Endothelial cell of hepatic sinusoid (primary cell): ENCODE measurements around the gene SPACA5.
"Not testable (repeated sequence)": the region's sequence is repeated elsewhere in the genome, so short reads cannot be mapped to it uniquely, and the experiment has no call there.

Experiments used
- in situ Hi-C: cut with HindIII; loops from 2 replicates; pipeline ENCODE4 v1.10.0; 2017; ENCODE audit warnings: low sequenced_read_pairs

The SPACA5 gene

DNA sequence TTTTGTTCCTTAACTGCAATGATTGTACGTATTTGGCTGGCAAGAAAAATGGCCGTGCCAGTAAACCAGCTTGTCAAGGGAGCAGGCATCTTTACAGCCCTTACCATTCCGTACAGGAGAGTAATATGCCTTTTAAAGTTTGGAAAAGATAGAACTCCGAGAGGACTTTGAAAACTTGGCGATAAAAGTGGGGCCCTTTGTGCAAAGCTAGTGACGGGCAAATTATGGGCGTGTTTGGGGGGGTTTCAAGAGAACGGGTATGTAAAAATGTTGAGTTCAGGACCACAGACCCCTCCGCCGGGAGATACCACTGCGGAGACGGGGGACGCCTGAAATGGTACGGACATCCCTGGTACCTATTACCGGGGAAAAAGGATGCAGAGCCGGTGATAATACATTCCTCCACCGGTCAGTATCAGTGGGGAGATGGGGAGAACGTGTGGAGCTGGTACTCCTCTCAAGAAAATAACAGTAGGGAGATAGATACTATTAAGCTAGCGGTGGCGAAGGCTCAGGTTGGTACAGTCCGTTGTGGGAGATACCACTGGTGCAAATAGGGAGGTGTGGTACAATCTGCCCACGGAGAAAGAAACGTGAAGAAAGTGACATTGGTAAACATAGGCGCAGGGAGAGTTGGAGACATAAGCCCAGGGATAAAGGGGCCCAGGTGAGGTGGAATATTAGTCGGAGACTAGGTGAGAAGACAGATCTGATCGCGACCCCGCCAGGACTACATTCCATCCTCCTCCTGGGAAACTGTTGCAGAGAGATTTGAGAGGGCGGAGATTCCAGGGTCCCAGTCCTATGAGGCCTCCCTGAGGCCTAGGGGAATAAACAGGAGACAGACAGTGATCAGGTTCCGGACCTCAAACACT is 14.5 kb downstream of the SPACA5 start:
- in situ Hi-C loops = no loop called here

DNA sequence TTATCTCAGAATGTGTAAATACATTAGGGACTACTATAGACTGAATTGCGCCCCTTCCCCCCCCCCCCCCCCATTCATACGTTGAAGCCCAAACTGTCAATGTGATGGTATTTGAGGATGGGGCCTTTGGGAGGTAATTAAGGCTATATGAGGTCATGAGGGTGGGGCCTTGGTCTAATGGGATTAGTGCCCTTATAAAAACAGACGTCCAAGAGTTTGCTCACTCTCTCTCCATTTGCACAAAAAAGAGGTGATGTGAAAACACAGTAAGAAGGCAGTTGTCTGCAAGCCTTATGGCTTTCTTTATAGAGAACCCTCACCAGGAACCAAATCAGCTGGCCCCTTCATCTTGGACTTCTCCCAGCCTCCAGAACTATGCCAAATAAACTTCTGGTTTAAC is 15.3 kb downstream of the SPACA5 start:
- in situ Hi-C loops = no loop called here

DNA sequence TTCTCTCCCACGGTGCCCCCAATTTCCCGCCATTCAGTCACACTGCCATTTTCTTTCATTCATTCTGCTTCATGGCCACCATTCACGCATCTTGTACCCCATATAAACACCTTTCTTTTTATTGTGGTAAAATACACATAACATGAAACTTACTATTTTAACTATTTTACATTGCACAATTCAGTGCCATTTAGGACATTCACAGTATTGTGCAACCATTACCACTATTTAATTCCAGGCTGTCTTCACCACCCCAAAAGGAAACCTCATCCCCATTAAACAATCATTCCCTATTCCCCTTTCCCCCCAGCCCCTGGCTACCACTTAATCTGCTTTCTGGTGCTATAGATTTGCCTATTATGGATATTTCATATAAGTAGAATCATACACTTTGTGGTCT is 15.9 kb downstream of the SPACA5 start:
- in situ Hi-C loops = no loop called here

DNA sequence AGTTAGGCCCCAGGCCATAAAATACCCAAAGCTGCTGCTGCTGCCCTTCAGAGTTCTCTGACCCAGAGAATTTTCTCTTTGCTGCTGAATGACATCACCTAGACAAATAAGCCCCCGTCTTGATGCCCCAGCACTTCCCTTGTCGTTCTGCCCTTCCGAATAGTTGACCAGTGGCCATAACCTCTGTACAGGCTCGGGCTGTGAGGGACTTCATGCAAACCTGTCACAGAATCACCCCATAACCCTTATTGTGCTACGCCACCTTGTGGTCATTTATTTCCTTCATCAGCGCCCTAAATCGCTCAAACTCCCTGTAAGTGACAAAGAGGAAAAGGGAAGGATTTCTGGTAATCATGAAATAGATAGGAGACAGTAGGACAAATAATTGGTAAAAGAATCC is 18.8 kb downstream of the SPACA5 start:
- in situ Hi-C loops = no loop called here

DNA sequence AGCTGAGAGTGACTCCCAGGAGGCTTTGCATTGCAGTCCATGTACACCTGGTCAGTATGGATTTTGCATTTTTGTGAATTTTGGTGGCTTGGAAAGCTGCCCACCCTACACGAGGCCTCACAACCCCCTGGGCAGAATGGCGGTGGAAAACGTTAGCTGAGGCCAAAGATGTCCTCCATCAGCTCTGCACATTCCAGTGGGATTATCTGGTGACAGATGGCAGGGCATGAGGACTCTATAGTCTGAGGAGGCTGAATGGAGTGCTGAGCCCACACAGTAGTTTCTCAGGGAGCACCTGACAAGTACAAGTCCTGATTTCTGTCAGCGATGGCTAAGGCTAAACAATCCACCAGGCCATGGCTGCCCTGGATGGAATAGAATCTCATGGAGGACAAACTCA is 20.8 kb downstream of the SPACA5 start:
- in situ Hi-C loops = not testable (repeated sequence)

DNA sequence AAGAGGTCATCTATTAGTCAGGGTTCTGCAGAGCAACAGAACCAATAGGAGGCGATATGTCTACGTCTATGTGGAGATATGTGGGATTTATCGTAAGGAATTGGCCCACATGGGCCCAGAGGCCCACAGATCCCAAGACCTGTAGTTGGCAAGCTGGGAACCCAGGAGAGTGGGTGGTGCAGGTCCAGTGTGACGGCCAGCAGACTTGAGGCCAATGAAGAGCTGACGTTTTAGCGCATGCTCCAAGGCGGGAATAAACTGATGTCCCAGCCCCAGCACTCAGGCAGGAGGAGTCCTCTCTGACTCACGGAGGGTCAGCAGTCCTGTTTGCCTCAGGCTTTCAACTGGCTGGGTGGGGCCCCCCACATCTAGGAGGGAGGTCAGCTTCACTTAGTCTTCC is 21.3 kb downstream of the SPACA5 start:
- in situ Hi-C loops = no loop called here

DNA sequence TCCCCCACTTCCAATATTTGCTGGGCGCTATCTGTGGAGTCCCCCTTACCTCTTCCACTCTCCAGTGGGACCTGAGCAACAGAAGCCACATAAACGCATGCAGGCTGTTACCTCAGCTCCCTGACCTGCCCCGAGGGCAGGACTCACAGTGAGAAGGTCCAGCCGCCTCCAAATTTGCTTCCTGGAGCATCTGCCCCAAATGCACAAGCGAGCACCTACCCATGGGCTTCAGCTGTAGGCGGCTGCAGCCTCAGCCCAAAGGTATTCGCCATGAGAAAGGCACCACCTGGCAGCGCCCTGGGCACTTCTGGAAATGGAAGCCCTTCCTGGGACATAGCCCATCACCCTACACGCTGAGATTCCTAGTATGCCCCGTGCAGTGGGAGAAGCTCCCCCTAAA is 23.4 kb downstream of the SPACA5 start:
- in situ Hi-C loops = no loop called here

DNA sequence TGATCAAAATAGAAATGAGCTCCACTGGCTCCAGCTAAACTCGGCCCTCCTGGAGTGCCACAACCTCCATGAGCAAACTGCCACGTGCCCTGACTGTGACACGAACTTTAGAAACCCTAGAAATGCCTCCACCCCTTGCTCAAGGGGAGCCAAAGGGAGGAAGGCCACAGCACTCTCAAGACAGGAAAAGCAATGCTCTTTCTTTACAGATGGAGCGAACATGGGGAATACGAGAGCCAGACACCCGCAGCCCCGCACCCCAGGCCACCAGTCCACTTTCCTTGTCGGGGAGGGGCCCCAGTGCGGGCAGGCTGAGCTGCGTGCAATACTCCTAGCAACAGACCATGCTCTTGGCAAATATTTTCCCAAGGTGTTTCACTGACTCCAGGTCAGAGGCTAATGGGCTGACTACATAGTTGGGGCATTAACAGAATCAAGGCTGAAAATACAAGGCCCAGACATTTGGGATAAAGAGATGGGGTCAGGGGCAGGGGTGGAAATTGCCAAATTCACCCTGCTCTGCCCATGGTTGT is 23.9 kb downstream of the SPACA5 start:
- in situ Hi-C loops = not testable (repeated sequence)

DNA sequence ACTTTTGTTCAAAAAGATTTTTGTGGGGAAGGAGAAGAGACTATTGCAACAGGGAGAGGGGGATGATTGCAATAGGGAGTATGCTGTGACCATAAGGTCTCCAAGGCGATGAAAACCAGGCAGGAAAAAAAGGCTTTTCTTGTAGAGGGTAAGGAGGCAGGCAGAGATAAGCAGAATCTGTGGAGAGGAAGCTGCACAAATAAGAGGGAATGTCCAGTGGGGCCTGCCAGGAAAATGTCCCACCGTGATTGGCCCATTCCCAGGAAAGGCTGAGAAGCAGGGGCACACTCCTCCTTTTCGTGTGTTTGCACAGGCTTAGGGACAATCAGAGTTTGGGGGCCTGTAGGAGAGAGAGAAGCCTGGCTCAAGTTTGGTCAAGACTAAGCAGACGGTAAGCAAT is 29.1 kb downstream of the SPACA5 start:
- in situ Hi-C loops = no loop called here

DNA sequence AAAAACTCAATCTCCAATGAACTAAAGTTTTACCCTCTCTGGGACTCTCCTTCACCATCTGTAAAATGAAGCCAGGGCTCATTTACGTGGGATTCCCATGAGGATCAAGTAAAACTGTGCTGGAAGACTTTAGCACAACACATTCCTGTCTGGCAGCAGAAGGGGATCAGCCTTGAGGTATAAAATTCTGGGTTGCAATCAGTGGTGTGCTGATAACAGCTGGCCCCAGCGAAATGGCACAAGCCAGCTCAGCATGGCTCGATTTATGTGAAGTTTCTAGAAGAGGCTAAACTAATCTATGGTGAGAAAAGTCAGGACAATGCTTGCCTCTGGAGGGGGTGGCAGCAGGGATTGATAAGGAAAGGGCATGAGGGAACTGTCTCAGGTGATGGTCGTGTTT is 36.3 kb downstream of the SPACA5 start:
- in situ Hi-C loops = no loop called here

DNA sequence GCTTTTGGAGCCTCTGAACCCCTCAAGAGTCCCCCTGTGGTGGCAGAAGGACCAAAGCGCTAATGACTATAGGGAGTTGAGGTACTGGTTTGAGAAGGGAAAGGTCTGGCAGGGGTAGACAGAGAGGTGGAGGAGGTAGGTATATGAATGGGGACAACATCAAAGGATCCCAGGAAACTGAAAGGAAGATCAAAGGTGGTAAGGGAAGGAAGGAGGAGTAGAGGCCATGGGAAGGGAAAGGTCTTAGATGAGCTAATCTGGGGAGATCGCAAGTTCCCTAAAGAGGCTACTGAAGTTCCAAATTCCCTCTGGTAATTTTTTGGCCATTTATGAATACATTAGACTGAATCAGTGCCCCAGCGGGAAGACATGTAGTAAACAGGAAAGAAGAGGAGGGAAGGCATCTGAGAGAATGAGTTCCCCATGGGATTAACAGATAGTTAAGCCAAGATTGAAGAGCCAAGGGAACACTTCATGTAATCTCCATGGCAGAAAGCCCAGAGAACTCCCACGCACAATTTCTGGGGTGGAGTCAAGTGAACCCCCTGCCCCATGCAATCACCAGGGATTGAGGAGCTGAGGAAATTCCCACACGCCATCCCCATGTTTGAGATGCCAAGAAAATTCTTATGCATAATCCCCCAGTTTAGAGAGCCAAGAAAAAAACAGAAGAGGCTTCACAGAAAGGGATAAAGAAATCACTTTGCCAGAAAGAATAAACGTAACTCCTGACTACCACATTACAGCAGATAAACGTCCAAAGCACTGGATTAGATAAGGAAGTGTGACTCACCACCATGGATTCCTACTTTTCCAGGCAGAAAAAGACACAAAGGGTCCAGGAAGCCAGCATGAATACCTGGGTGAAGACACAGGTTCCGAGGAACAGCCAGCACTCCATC is 38.9 kb downstream of the SPACA5 start:
- in situ Hi-C loops = no loop called here

DNA sequence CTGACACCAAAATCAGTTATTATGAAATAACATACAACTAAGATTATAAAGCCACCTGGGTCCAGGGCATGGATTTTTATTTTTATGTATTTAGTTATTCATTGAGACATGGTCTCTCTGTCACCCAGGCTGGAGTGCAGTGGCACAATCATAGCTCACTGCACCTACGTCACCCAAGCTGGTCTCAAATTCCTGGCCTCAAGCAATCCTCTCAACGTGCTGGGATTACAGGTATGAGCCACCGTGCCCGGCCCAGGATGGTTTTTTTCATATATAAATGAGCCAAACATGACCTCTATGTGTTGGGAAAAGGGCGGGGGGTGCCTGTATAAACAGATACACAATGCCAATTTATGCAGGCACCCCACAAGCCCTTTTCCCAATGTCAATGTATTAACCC is 40.1 kb downstream of the SPACA5 start:
- in situ Hi-C loops = no loop called here

DNA sequence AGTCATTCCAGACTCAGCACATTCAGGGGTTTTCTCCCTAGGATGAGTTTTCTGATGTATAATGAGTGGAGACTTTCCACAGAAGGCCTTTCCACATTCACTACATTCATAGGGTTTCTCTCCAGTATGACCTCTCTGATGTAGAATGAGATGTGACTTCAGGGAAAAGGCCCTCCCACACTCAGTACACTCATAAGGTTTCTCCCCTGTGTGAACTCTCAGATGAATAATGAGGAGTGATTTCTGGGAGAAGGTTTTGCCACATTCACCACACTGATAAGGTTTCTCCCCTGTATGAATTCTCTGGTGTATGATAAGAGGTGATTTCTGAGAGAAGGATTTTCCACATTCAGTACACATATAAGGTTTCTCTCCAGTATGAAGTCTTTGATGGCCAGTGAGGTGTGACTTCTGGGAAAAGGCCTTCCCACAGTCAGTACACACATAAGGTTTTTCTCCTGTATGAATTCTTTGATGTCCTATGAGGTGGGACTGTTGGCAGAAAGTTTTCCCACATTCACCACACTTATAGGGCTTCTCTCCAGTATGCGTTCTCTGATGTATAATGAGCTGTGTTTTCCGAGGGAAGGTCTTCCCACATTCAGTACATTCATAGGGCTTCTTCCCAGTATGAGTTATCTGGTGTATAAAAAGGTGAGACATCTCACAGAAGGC is 52.0 kb downstream of the SPACA5 start:
- in situ Hi-C loops = no loop called here

DNA sequence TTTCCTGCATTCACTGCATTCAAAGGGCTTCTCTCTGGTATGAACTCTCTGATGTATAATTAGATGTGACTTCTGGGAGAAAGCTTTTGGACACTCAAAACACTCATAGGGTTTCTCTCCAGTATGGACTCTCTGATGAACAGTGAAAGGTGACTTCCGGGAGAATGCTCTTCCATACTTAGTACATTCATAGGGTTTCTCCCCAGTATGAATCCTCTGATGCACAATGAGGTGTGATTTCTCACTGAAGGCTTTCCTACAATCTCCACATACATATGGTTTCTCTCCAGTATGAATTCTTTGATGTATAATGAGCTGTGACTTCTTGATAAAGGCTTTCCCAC is 52.5 kb downstream of the SPACA5 start:
- in situ Hi-C loops = no loop called here
